Tibial nerve (tissue), 4 donors: ENCODE data around the gene QSOX1. TPM values are rescaled to one million over a fixed set of nuclear protein-coding genes. Genes with fewer than 3 reads are reported as not detected.

Source experiments
- DNase-seq, 2 donors: peaks; one replicate each; pipeline ENCODE4 v3.0.0-alpha.2; 2019; ENCODE audit warnings: low spot score in 2 of 2
- H3K27ac ChIP-seq, 4 donors: fragments of 200-600 bp; sonication (generic) in 3 of 4; one replicate each; pipeline ENCODE4 v1.5.1; 2017 to 2019; ENCODE audit warnings: mild to moderate bottlenecking in 1 of 4
- H3K27me3 ChIP-seq, 2 donors: fragments of 200-600 bp; sonication (generic) in 1 of 2; one replicate each; pipeline versions ENCODE4 v1.5.1 to v1.6.0; 2017 to 2019
- H3K36me3 ChIP-seq, 3 donors: fragments of 200-600 bp; sonication (generic); one replicate each; pipeline ENCODE4 v1.5.1; 2018 to 2019
- H3K4me1 ChIP-seq, 4 donors: fragments of 200-600 bp; sonication (generic) in 3 of 4; one replicate each; pipeline ENCODE4 v1.5.1; 2017 to 2019
- H3K4me3 ChIP-seq, 4 donors: fragments of 200-600 bp; sonication (generic) in 3 of 4; one replicate each; pipeline ENCODE4 v1.5.1; 2017 to 2019; ENCODE audit warnings: mild to moderate bottlenecking in 1 of 4, moderate library complexity in 1 of 4
- H3K9me3 ChIP-seq, 4 donors: fragments of 200-600 bp; sonication (generic) in 3 of 4; one replicate each; pipeline ENCODE4 v1.5.1; 2017 to 2019
- CTCF ChIP-seq, 5 experiments: fragments of 200-600 bp in 3 of 5; fragments of 450-650 bp in 2 of 5; sonication (generic) in 3 of 5; IDR thresholded peaks; one replicate each; pipeline ENCODE4 v1.5.1; 2016 to 2019; ENCODE audit warnings: antibody characterized with exemption in 5 of 5, mild to moderate bottlenecking in 3 of 5, moderate library complexity in 2 of 5
- EP300 ChIP-seq, 2 donors: sonication (generic); formaldehyde crosslinking; IDR thresholded peaks; one replicate each; pipeline ENCODE4 v1.6.1; 2017; ENCODE audit warnings: antibody characterized with exemption in 2 of 2, mild to moderate bottlenecking in 1 of 2
- POLR2A ChIP-seq, 2 donors: fragments of 450-650 bp; IDR thresholded peaks; one replicate each; pipeline ENCODE4 v1.6.1; 2017; ENCODE audit warnings: antibody characterized with exemption in 2 of 2, mild to moderate bottlenecking in 2 of 2, moderate library complexity in 2 of 2
- WGBS, 2 donors: methylation state at CpG; one replicate each; pipeline ENCODE4 v1.1.5; 2018; 5-methylcytosine and 5-hydroxymethylcytosine counted together
- total RNA-seq, 4 donors: library from RNA; depleted of rRNA; stranded (reverse); fragments of >200 nt; gene quantifications; one replicate each; pipeline ENCODE4 v1.1.0, GENCODE V29; 2016

QSOX1 gene
- total RNA-seq, 4 donors from 2014 or later, result 41.0 to 55.5 (median 50.7) TPM

- 68 to 73% methylated on average over 9 of the region's 9 CpGs for WGBS, 2 donors
- Histone ChIP-seq H3K36me3 (no peaks in the 10 kb centered on the region), H3K27me3 (peaks cover 0 to 48% of the 10 kb centered on the region in 2 donors), H3K4me1 (no peaks in the 10 kb centered on the region), H3K27ac (no peak overlapping the region), H3K9me3 (no peaks in the 10 kb centered on the region), H3K4me3 (no peak overlapping the region)
- no peak for TF ChIP-seq EP300 (IDR thresholded peaks at IDR 0.05)
- TF ChIP-seq CTCF (IDR thresholded peaks at IDR 0.05), result no peak
- TF ChIP-seq POLR2A (IDR thresholded peaks at IDR 0.05), result no peak
- no peak for DNase-seq
Observed at GRCh38 chr1:180251526-180252305, 97.0 kb downstream of the QSOX1 start.

GRCh38 chr1:180252638-180253536 is 98.2 kb downstream of the QSOX1 start:
- Histone ChIP-seq H3K36me3 (no peaks in the 10 kb centered on the region), H3K4me1 (no peaks in the 10 kb centered on the region), H3K4me3 (no peak overlapping the region), H3K27ac (no peak overlapping the region), H3K27me3 (peaks cover 0 to 59% of the 10 kb centered on the region in 2 donors), H3K9me3 (no peaks in the 10 kb centered on the region)
- TF ChIP-seq POLR2A (IDR thresholded peaks at IDR 0.05) (no peak), CTCF (IDR thresholded peaks at IDR 0.05) (peak; percentile 30 to 65 (median 64)), EP300 (IDR thresholded peaks at IDR 0.05) (no peak)
- peak; percentile 54 to 79 for DNase-seq
- WGBS, 2 donors, result 61 to 64% methylated on average over 12 of the region's 12 CpGs

Other genes with a start within 250 kb of the QSOX1 start
- 100 to 1,000 TPM in 2 of 4 donors, 10 to 100 TPM in 2; 82.6 to 112 (median 94.9) TPM for gene CEP350, start 200.1 kb upstream of the QSOX1 start, total RNA-seq
- gene LHX4, start 75.4 kb downstream of the QSOX1 start, total RNA-seq, result not detected